IPS-NIHi7 (cell line): ENCODE results near the gene CHD6.

Experiments used
- DNase-seq: peaks from one replicate; pipeline ENCODE4 v3.0.0; 2012; ENCODE audit warnings: mixed read lengths; ENCODE audit errors: extremely low spot score

The CHD6 gene

DNA sequence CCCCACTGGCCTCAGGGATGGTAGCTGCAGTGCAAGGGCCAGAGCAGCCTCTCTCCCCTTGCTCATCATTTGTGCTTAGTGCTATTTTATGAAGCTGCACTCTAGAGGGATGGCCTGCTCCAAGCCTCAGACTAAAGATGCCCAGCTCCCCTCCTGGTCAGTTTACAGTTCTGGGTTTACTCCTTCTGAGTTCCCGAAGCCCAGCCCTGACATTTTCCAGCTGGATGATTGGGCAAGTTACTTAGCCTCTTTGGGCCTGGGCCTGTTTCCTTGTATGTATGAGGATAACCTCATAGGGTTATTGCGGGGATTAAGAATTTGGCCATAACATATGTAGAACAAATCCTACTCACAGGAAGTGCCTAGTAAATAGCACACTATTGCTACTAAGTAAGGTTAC lies 219.8 kb downstream of the CHD6 start:
- no peak for DNase-seq

DNA sequence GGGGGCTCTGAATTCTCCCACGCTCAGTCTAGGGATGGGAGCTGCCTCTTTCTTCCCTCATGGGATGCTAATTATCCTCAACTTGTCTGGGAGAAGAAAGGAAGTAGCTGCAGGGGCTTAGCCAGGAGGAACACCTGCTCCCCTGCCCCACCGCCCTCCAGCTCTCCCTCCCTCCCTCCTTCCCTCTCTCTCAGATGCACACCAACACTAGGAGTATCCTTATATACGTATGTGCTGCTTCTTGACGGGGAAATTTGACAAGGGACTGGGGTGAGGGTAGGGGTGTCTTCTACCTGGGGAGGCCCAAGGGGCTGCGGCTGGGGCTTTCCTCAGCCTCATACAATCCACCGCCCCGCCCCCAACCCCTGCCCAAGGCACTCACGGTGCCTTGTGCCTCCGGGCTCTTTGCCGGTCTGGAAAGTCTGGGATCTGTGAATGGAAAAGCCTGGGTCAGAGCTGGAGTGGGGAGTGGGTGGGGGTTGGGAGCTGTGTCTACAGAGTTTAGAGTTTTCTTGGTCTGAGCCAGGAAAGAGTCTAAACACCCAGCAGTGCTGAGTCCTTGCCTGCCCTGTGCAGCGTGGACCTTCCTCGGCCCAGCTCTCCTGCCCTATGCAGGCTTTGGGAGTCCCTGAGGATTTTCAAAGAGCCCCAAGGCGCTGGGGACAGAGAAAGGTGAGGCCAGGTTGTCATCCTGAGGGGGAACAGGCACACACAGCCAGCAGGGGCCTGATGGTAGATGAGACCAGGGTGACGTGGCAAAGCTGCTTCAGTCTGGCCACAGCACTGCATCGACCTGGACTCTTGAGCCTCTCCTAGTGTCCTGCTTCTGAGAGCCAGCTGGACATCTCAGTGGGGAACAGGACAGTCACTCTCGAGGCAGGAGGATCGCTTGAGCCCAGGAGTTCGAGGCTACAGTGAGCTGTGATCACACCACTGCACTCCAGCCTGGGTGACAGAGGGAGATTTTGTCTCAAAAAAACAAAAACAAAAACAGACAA lies 222.2 kb downstream of the CHD6 start:
- DNase-seq = peak; percentile 42

DNA sequence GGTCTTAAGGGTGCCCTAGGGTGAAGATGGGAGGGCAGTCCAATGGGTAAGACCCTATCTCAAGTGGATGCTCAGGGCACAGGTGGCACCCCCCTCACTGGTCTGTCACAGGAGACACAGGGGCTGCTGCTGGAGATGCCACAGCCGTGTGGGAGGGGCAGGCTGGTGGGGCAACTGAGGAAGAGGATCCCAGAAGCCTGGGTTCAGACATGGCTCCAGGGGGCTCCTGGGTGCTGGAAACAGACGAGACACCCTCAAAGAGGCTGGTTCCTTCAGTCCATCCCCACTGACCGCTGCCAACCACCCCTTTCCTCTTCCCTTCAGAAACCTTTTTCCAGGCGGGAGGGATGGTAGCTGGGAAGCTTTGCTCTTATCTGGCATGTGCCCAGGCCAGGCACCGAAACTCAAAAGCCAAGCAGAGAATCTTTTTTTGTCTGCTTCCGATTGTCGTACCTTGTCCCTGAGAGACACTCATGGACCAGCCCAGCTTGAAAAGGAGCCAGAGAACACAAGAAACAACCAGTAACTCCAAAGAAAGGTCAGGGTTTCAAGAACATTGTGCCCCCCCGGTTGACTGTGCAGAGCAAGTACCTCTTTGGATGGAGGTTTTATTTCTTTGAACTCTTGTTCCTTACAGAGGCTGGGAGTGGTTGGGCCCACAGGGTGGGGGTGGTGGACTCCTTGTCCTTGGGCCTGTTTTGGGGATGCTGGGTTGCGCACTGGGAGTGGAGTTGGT lies 223.1 kb downstream of the CHD6 start:
- no peak for DNase-seq

DNA sequence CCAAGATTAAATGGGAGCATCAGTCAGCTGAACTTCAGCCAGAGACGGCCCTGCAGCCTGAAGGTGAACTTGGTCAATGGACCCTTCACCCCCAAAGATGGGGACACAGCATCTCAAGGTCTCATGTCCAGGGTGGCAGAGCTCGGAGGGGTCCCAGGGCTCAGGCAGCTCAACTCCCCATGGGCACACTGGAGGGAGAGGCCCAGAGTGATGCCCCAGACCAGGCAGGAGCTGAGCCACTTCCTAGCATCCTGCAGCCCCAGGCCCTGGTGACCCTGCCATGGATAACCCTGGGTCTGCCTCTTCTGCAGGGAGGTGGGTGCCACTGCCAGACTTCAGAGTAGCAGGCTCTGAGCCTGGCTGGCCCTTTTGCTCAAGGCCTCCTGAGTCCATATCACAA lies 224.1 kb downstream of the CHD6 start:
- no peak for DNase-seq

DNA sequence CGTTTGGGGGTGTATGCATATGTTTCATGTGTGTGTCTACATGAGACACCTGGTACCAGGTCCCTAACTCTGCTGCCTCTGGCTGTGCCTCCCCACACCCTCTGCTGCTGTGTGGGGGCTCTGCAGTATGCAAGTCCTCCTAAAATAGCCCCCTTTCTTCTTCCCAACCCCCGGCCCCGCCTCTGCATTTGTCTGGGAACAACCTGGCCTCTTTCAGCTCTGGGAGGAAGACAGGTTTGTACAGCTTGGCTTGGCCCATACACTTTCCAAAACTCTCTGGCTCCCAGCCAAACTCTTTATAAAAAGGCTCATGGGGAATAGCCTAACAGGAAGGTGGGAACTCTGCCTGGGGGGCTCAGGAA lies 224.5 kb downstream of the CHD6 start:
- no peak for DNase-seq

DNA sequence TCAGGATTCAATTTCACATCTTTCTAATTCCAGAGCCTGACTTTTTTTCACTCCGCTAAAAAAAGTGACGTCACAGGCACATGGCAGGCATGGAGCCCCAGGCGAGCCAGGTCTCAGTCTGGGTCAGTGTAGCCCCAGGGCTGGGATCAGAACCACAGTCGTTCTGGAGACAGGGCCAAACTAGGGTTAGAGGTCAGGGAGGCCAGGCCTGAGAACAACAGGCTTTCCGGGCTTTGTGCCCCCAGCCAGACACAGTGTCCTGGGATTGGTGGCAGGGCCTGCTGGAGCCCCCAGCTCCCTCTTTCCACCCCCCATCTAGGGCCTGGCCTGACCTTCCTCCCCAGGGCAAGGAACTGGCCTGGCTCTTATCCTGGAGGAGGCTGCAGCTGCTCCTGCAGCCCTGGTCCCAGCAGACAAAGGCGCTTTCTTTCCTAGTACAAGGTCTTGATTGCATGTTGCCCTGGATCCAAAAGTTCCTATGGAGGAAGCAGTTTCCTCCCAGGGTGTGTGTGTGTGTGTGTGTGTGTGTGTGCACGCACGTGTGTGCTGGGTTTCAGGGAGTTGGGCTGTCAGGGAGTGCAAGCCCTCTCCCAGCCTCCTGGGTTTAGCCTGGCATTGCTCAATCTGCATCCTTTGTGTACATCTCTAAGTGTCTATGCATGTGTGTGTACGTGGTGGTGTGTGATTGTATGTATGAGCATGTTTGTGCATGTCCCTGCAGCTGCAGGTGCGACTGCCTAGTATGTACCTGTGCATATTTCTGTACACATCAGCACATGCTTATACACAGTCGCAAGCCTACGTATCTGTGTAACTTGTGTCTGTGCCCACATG lies 225.1 kb downstream of the CHD6 start:
- DNase-seq = no peak

DNA sequence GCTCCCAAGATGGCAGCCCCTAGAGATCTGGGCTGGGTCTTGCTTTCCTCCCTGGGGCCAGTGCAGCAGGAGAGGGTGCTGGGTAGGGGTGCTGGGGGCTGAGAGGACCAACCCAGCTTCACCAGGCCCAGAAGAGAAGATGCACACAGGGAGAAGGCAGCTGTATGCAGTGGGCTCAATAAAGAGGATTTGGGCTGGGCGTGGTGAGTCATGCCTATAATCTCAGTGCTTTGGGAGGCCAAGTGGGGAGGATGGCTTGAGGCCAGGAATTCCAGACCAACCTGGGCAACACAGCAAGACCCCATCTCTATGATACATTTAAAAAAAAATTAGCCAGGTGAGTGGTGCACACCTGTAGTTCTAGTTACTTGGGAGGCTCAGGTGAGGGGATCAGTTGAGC lies 225.9 kb downstream of the CHD6 start:
- no peak for DNase-seq

DNA sequence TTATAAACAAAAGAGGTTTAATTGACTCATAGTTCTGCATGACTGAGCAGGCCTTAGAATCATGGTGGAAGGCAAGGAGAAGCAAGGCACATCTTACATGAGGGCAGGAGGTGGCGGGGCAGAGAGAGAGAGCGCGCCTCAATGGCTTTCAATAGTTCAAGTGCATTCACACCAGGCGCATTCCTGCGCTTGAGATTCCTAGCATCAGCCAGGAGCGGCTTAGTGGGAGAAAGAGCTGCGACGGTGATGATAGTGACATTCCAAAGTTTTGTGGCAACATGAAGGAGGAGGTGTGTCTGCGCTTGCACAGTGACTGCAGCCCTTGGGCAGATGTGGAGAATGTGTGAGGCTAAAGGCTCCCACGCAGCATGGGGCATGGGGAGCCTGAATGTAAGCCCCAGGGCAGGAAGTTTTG lies 226.6 kb downstream of the CHD6 start:
- DNase-seq = no peak

DNA sequence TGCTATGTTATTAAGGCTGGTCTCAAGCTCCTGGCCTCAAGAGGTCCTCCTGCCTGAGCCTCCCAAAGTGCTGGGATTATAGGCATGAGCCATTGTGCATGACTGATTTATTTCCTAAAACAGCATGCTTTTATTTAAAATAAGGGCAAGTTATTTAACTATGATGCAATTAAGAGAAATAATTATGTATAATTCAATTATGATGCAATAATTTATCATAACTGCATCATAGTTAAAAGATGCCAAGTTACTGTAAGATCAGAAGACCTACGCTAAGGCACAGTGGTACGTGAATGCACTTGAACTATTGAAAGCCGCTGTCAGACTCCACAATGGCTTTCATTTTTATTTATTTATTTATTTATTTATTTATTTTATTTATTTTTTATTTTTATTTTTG lies 227.3 kb downstream of the CHD6 start:
- DNase-seq = no peak

DNA sequence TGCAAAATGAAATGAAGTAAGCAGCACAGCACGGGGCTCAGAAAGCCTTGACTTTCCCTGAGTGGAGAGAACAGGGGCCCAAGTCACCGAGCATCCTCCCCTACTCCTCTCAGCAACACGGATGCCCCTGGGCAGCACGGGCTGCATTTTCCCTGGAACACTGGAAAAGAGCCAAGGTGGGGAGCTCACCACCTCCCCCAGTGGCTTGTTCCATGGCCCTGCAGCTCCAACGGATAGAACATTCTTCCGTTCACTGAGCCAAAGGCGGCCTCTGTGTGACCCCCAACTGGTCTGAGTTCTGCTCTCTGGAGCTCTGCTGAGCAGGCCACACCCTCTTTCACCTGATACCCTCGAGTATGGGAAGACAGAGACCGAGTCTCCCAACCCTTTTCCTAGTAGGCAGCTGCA lies 230.7 kb downstream of the CHD6 start:
- peak; percentile 66 for DNase-seq

DNA sequence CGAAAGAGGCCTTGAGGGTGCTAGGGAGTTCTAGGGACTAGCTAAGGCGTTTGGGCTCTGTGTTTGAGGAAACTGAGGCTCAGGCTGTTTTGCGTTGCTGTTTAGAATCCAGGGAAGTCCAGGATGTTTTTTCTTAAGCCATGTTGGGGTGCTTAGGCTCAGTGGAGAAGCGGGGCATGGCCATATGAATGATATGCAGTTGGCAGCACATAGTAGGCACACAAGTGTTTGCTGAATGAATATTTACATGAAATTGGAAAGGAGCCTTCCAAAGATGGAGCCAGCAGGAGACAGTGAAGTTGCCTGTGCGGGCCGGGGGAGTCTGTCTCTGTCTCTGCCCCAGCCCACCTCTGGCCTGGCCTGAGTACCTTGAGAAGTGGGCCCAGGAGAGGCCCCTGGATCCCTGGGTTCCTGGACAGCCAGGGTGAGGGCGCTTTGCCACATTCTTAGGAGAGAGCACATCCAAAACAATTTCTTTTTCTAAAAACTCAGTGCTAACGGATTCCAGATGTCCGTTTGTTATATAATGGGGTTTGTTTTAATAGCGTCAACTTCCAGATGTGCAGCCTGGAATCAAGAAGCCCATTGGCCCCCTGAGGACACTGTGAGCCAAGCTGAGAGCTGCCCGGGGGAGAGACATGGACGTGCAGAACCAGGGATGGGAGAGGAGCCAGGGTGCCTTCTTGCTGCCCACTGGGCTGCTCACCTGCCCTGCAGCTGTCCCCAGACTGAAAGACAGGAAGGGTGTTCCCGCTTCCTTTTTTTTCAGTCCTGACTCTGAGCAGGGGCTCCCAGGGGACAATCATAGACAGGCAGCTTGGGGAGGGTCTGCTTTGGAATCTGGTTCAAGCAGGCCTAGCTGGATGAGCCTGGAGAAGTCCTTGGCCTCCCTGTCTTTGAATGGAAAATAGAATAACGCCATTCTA lies 231.4 kb downstream of the CHD6 start:
- DNase-seq = no peak

DNA sequence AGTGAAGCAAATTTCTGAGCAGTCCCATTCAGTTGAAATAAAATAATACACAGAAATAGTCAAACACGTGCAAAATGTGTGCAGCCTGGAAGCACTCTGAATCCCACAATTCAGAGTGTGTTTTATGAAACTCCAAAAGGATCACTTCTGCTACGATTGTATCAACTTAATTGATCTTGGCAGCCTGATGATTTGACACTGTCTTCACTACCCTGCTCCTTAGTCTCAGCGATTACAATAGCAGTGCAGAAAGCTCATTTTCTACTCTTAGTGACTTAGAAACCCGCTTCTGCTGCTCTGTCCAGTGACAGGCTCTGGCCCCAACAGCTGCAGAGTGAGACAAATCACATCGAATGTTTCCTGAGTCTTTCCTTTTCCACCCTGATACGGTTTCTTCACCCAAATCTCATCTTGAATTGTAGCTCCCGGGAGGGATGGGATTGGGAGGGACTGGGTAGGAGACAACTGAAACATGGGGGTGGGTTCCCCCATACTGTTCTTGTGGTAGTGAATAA lies 235.3 kb downstream of the CHD6 start:
- DNase-seq = no peak

DNA sequence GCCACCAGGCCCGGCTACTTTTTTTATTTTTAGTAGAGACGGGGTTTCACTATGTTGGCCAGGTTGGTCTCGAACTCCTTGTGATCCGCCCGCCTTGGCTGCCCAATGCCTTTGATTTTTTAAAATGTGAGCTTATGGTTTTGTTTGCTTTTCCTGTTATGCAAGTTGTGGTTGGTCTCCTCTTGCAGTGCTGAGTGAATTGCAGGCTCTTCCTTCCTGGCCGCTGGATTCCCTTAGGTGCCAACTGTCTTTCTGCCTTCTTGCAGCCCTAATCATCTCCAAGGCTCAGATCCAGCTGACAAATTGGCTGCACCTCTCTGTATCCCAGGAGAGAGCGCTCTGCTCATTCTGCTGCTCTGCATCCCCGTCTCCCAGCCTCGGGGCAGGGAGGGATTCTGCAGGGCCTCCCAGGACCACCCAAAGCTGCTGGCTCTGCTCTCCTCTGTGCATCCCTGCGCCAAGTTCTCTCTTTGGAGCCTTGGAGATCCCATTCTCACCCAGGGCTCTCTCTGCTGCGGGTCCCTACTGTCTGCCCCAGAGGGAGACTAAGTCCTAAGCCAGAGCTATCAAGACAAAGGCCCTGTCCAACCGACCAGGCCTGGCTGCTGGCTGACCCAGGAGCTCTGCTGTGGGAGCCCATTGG lies 237.5 kb downstream of the CHD6 start:
- DNase-seq = no peak

DNA sequence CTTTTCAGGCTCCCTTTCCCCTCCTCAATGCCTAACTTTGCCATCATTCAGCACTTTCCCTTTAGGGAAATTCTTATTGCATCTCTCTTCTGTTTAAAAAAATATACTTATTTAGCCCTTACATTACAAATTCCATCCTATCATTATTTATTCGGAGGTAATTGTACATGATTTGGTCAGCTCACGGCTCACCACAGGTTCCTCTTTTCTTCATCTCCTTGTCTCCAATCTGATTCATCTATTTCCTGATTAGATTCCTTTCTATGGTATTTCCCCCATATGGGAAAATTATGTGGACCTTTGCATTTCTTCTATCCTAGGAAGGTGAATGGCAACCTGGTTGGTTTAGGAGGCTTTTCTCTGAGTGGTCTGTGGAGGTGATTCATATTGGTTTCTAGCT lies 238.6 kb downstream of the CHD6 start:
- DNase-seq = no peak

DNA sequence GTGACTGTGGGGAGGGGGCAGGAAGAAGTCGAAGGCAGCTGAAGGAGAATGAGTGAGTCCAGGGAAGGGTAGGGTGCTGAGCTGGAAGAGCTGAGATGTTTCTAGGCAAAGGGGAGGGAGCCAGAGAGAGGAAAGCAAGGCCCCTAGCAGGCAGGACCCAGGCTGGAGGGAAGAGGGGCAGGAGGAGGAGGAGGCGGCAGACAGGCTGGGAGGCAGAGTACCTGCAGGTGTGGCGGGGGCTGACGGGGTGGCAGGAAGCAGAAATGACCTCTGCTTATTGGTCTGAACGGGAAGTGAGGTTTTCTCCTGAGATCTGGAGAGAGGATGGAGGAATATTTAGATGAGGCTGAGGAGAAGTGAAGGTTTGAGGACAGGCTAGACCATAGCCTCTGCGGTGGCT lies 240.9 kb downstream of the CHD6 start:
- DNase-seq = no peak

DNA sequence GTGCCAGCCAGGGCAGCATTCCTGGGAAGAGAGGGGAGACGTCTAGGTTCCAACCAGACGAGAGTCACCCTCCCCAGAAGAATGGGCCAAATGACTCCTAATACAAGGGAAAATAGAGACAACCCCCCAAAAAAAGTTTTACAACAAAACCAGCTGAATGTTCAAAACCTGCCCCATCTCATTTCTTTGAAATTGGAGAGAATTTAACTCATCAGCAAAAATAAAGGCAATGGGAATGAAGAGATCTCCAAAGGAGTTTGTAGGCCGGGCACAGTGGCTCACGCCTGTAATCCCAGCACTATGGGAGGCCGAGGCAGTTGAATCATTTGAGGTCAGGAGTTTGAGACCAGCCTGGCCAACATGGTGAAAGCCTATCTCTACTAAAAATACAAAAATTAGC lies 241.8 kb downstream of the CHD6 start:
- no peak for DNase-seq

DNA sequence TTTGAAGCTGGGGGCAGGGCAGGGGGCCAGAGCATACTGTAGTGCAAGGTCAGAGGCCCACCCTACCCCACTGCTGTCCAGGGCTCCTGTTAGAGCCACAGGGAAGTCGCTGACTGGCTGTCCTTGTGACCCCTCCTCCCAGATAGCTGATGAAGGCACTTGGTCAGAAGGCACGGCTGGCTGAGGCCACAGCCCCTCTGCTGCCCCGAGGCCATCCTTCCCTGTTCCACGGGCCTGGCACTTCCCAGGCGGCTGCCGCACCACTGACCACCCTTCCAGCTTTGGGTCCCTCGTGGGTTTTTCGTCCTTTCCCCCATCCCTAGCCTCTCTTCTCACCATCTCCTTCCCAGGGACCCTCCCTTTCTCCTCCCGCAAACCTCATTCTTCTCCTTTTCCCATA lies 242.3 kb downstream of the CHD6 start:
- no peak for DNase-seq

DNA sequence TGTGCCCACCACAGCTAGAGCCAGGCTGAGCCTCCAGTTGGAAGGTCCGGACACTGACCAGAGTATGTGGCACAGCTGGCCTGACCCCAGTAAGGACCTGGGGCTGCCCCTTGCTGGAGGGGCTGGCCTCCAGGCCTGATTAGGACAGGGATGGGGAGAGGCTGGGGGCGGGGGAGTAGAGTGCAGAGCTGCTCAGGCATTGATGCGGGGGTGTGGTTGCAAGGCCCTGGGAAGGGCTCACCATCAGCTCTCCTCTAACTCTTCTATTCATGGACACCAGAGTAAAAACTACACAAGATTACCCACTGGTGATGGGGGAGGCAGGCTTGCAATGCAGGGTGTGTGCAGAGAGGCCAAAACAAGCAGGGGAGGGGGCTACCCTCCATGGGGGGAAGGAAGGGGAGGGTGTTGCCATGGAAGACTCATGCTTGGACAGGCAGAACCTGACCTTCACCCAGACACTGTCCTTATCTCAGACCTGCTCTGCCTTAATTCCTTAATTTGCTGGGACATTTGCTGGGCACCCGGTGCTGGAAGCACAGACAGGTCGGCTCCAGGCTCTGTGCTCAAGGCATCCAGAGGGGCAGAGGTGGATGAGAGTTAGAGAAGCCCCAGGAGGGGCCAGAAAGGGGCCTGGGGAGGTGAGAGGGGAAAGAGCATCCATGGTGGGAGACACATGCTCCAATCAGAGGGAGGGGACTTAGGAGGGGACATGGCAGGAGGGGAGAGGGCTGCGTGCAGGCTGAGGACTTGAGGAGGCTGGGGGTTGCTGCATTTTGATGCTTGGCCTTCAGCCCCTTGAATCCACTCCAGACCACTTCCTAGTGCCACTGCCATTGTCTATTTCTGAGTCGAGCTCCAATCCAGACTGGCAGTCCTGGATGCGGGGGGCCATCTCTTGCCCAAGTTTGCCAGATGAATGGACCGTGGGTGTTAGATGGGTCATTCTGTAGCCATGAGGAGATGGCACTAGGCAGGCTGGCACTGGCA lies 244.0 kb downstream of the CHD6 start:
- no peak for DNase-seq

DNA sequence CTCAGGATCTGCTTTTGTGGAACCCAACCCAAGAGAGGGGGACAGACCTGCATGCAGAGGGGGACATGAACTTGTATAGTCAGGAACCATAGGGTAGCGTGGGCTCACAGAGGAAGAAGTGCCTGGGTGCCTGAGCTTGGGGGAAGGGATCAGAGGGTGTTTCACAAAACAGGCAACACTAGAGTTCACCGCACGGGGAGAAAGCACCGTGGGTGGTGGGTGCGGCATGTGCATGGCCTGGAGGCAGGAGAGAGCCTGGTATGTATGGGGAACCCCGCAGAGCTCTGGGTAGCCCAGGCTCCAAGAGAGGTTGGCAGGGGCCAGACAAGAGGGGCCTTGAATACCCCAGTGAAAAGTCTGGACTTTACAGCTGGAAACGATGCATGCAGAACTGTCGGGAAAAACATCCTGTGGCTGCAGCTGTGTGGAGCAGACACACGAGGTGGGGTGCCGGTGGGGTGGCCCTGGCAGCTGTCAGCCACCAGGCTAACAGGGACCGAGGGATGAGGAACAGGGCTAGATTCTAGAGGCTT lies 244.9 kb downstream of the CHD6 start:
- DNase-seq = no peak
